HepG2 (cell line): ENCODE measurements around the gene GNAZ.

Experiments
- ATF7 ChIP-seq, 2 experiments: fragments of 450-650 bp in 1 of 2; sonication (generic) in 1 of 2; formaldehyde crosslinking in 1 of 2; IDR thresholded peaks; 2 replicates each; pipeline versions ENCODE4 v1.4.0 to v1.6.1; 2016 to 2020; ENCODE audit warnings: antibody characterized with exemption in 1 of 2, mild to moderate bottlenecking in 1 of 2, missing genetic modification reagents in 1 of 2
- DR1 ChIP-seq: sonication (generic); formaldehyde crosslinking; IDR thresholded peaks from 2 replicates; pipeline ENCODE4 v1.8.0; 2021; ENCODE audit warnings: mild to moderate bottlenecking, missing genetic modification reagents, inconsistent platforms
- FOXA1 ChIP-seq, 2 experiments: fragments of 450-650 bp in 1 of 2; sonication (generic) in 1 of 2; formaldehyde crosslinking in 1 of 2; IDR thresholded peaks; 2 replicates each; pipeline versions ENCODE4 v1.4.0 to v1.6.1; 2016 to 2020; ENCODE audit warnings: missing genetic modification reagents in 1 of 2
- MAZ ChIP-seq, 2 experiments: sonication (generic) in 1 of 2; formaldehyde crosslinking in 1 of 2; IDR thresholded peaks; 2 replicates each; pipeline versions ENCODE4 v1.5.0 to v1.6.1; 2012 to 2020; ENCODE audit warnings: low read depth in 2 of 2, mild to moderate bottlenecking in 2 of 2, borderline replicate concordance in 1 of 2, improper control_type of control experiment in 1 of 2, low read length in 1 of 2, missing genetic modification reagents in 1 of 2, moderate library complexity in 1 of 2
- ZBTB26 ChIP-seq: IDR thresholded peaks from 2 replicates; pipeline ENCODE4 v1.6.1; 2016; ENCODE audit warnings: missing compliant biosample characterization, missing genetic modification reagents, borderline replicate concordance
- TF ChIP-seq, protein P1 (sequence below): sonication (generic); formaldehyde crosslinking; IDR thresholded peaks from 2 replicates; pipeline ENCODE4 v1.5.1; 2020; ENCODE audit warnings: missing genetic modification reagents, mild to moderate bottlenecking, borderline replicate concordance
- TF ChIP-seq, protein P2 (sequence below): sonication (generic); formaldehyde crosslinking; IDR thresholded peaks from 2 replicates; pipeline ENCODE4 v1.5.0; 2020; ENCODE audit warnings: mild to moderate bottlenecking, missing genetic modification reagents, moderate library complexity

GRCh38 chr22:23138584-23139435 lies 68.5 kb downstream of the GNAZ start:
- TF ChIP-seq, protein P1, sequence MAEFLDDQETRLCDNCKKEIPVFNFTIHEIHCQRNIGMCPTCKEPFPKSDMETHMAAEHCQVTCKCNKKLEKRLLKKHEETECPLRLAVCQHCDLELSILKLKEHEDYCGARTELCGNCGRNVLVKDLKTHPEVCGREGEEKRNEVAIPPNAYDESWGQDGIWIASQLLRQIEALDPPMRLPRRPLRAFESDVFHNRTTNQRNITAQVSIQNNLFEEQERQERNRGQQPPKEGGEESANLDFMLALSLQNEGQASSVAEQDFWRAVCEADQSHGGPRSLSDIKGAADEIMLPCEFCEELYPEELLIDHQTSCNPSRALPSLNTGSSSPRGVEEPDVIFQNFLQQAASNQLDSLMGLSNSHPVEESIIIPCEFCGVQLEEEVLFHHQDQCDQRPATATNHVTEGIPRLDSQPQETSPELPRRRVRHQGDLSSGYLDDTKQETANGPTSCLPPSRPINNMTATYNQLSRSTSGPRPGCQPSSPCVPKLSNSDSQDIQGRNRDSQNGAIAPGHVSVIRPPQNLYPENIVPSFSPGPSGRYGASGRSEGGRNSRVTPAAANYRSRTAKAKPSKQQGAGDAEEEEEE (CRISPR knock-in tag) = no peak
- TF ChIP-seq MAZ (IDR thresholded peaks at IDR 0.05; ENCODE audit: borderline replicate concordance, low read depth, low read length) = no peak
- no peak for TF ChIP-seq MAZ (CRISPR knock-in tag; IDR thresholded peaks at IDR 0.05; ENCODE audit: low read depth)
- TF ChIP-seq ZBTB26 = no peak
- no peak for TF ChIP-seq ATF7 (IDR thresholded peaks at IDR 0.05)
- no peak for TF ChIP-seq ATF7 (CRISPR knock-in tag; IDR thresholded peaks at IDR 0.05)
- TF ChIP-seq, protein P2, sequence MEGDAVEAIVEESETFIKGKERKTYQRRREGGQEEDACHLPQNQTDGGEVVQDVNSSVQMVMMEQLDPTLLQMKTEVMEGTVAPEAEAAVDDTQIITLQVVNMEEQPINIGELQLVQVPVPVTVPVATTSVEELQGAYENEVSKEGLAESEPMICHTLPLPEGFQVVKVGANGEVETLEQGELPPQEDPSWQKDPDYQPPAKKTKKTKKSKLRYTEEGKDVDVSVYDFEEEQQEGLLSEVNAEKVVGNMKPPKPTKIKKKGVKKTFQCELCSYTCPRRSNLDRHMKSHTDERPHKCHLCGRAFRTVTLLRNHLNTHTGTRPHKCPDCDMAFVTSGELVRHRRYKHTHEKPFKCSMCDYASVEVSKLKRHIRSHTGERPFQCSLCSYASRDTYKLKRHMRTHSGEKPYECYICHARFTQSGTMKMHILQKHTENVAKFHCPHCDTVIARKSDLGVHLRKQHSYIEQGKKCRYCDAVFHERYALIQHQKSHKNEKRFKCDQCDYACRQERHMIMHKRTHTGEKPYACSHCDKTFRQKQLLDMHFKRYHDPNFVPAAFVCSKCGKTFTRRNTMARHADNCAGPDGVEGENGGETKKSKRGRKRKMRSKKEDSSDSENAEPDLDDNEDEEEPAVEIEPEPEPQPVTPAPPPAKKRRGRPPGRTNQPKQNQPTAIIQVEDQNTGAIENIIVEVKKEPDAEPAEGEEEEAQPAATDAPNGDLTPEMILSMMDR (CRISPR knock-in tag) = no peak
- TF ChIP-seq FOXA1 (IDR thresholded peaks at IDR 0.05) = no peak
- no peak for TF ChIP-seq FOXA1 (CRISPR knock-in tag; IDR thresholded peaks at IDR 0.05)
- no peak for TF ChIP-seq DR1 (CRISPR knock-in tag)
